C4-2B (cell line): Measurements from ENCODE around the gene ENPP4.

ENCODE experiments used
- CTCF ChIP-seq: fragments of 450-650 bp; conservative IDR thresholded peaks from 2 replicates; pipeline ENCODE4 v1.5.1; 2017; ENCODE audit warnings: mild to moderate bottlenecking
- ZFX ChIP-seq: fragments of 450-650 bp; IDR thresholded peaks from 2 replicates; pipeline ENCODE4 v1.6.1; 2017

GRCh38 chr6:46191961-46192360 is 62.2 kb downstream of the ENPP4 start:
- TF ChIP-seq CTCF = no peak
- no peak for TF ChIP-seq ZFX
